Esophagus muscularis mucosa (tissue), 4 donors: Measurements from ENCODE around the gene KCNJ16. TPM values are rescaled to one million over a fixed set of nuclear protein-coding genes. Genes with fewer than 3 reads are reported as not detected.

Experiments used
- DNase-seq: peaks from one replicate; pipeline ENCODE4 v3.0.0-alpha.2; 2017; ENCODE audit errors: extremely low spot score
- H3K27ac ChIP-seq, 4 donors: fragments of 200-600 bp; sonication (generic); replicated peaks in 1 of 4; 1 replicate in 3 of 4; 2 replicates in 1 of 4; pipeline ENCODE4 v1.5.1; 2016 to 2019; ENCODE audit warnings: mild to moderate bottlenecking in 1 of 4
- H3K27me3 ChIP-seq, 4 donors: fragments of 200-600 bp; sonication (generic); one replicate each; pipeline versions ENCODE4 v1.5.1 to v1.6.0; 2016 to 2019
- H3K36me3 ChIP-seq, 4 donors: fragments of 200-600 bp; sonication (generic); one replicate each; pipeline ENCODE4 v1.5.1; 2016 to 2019
- H3K4me1 ChIP-seq, 4 donors: fragments of 200-600 bp; sonication (generic); one replicate each; pipeline ENCODE4 v1.5.1; 2016 to 2019
- H3K4me3 ChIP-seq, 4 donors: fragments of 200-600 bp; sonication (generic); 1 replicate in 2 of 4; 2 replicates in 2 of 4; pipeline ENCODE4 v1.5.1; 2016 to 2019; ENCODE audit warnings: mild to moderate bottlenecking in 4 of 4, moderate library complexity in 1 of 4
- H3K9me3 ChIP-seq, 4 donors: fragments of 200-600 bp; sonication (generic); 1 replicate in 3 of 4; 2 replicates in 1 of 4; pipeline ENCODE4 v1.5.1; 2016 to 2019
- EP300 ChIP-seq: sonication (generic); formaldehyde crosslinking; IDR thresholded peaks from one replicate; pipeline ENCODE4 v1.6.1; 2017; ENCODE audit warnings: antibody characterized with exemption
- POLR2A ChIP-seq: fragments of 450-650 bp; IDR thresholded peaks from one replicate; pipeline ENCODE4 v1.6.1; 2017; ENCODE audit warnings: antibody characterized with exemption, moderate library complexity, mild to moderate bottlenecking, low read depth
- POLR2AphosphoS5 ChIP-seq, 2 donors: sonication (generic); formaldehyde crosslinking; IDR thresholded peaks; one replicate each; pipeline ENCODE4 v1.6.1; 2017; ENCODE audit warnings: antibody characterized with exemption in 2 of 2
- WGBS: methylation state at CpG from one replicate; pipeline ENCODE4 v1.1.5; 2018; 5-methylcytosine and 5-hydroxymethylcytosine counted together
- intact Hi-C: fragments of 100-400 bp; cut with DNase I; formaldehyde crosslinking; loops from one replicate; pipeline ENCODE4 v1.15.1; 2023
- total RNA-seq, 4 donors: library from RNA; depleted of rRNA; stranded (reverse); fragments of >200 nt; gene quantifications; one replicate each; pipeline versions ENCODE4 v1.1.0 to v1.2.1, GENCODE V29; 2016
- TF ChIP-seq, protein P1 (sequence below), 3 experiments: fragments of 200-600 bp in 2 of 3; fragments of 450-650 bp in 1 of 3; sonication (generic) in 2 of 3; IDR thresholded peaks; one replicate each; pipeline ENCODE4 v1.5.1; 2017 to 2019; ENCODE audit warnings: antibody characterized with exemption in 3 of 3, mild to moderate bottlenecking in 2 of 3, moderate library complexity in 1 of 3

KCNJ16 gene
- total RNA-seq, 4 donors from 2014 or later: 0.78 to 0.86 (median 0.83) TPM; not detected in 1

DNA sequence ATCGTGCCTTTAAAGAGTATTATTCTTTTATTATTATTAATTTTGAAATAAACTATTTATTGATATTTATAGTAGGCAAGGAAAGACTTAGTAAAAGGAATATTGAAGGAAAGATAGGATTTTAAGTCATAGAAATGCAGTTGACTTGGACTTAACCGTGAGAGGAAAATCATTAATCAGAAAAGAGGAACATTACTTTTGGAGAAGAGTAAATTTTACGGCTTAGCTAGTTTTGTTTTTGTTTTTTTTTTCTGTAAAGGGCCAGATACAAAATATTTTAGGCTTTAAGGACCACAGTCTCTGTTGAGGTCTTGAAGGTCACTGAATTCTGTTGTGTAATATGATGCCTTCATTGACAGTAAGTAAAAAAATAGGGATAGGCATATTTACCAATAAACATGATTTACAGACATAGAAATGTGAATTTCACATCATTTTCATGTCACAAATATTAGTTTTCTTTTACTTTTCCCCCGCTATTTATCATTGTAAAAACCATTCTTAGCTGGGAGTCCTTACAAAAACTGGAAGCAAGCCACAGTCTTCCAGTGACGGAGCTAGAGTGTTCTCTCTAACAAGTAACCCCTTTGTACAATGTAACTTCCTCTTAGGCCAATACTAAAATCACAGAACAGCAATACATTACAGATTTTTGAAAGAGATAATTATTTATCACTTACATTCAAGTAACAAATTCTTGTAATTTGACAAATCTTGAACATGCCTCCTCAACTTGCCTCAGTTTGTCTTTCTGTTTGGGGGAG lies 2.3 kb upstream of the KCNJ16 start:
- Histone ChIP-seq H3K9me3 (no peaks in the 10 kb centered on the region), H3K27me3 (no peaks in the 10 kb centered on the region), H3K4me3 (no peak overlapping the region), H3K36me3 (no peaks in the 10 kb centered on the region), H3K27ac (no peak overlapping the region), H3K4me1 (peaks cover 0 to 5% (median 2%) of the 10 kb centered on the region in 4 donors)
- intact Hi-C loops: no loop called here
- WGBS: 77% methylated on average over 5 of the region's 5 CpGs
- TF ChIP-seq POLR2AphosphoS5 (IDR thresholded peaks at IDR 0.05) (no peak), EP300 (no peak), POLR2A (no peak)
- TF ChIP-seq, protein P1, sequence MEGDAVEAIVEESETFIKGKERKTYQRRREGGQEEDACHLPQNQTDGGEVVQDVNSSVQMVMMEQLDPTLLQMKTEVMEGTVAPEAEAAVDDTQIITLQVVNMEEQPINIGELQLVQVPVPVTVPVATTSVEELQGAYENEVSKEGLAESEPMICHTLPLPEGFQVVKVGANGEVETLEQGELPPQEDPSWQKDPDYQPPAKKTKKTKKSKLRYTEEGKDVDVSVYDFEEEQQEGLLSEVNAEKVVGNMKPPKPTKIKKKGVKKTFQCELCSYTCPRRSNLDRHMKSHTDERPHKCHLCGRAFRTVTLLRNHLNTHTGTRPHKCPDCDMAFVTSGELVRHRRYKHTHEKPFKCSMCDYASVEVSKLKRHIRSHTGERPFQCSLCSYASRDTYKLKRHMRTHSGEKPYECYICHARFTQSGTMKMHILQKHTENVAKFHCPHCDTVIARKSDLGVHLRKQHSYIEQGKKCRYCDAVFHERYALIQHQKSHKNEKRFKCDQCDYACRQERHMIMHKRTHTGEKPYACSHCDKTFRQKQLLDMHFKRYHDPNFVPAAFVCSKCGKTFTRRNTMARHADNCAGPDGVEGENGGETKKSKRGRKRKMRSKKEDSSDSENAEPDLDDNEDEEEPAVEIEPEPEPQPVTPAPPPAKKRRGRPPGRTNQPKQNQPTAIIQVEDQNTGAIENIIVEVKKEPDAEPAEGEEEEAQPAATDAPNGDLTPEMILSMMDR (IDR thresholded peaks at IDR 0.05): no peak
- DNase-seq: no peak

DNA sequence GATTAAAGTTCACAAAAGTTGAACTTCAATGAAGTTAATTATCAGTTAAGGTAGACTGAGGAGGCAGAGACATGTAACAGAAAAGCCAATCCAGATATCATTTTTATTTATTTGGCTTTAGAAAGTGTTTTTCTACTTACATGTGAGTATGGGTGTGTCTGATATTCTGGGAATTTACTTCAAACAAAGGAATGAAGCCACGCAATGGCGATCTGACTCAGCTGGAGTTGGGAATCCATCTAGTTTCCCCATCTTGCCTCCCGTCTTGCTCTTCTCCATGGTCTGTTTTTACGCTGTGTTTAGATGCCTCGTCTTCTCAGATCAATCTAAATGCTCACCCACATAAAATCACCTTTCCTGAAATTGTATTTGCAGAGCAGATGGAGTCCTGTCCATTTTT lies 1.7 kb upstream of the KCNJ16 start:
- no peaks in the 10 kb centered on the region for H3K9me3 ChIP-seq
- H3K36me3 ChIP-seq: no peaks in the 10 kb centered on the region
- WGBS: 94% methylated on average over 5 of the region's 5 CpGs
- peaks cover 0 to 5% (median 2%) of the 10 kb centered on the region in 4 donors for H3K4me1 ChIP-seq
- no peaks in the 10 kb centered on the region for H3K27me3 ChIP-seq
- DNase-seq: no peak
- no peak overlapping the region for H3K27ac ChIP-seq
- TF ChIP-seq EP300 (no peak), POLR2A (no peak), POLR2AphosphoS5 (IDR thresholded peaks at IDR 0.05) (no peak)
- TF ChIP-seq, protein P1 (IDR thresholded peaks at IDR 0.05): no peak
- H3K4me3 ChIP-seq: no peak overlapping the region
- intact Hi-C loops: no loop called here

DNA sequence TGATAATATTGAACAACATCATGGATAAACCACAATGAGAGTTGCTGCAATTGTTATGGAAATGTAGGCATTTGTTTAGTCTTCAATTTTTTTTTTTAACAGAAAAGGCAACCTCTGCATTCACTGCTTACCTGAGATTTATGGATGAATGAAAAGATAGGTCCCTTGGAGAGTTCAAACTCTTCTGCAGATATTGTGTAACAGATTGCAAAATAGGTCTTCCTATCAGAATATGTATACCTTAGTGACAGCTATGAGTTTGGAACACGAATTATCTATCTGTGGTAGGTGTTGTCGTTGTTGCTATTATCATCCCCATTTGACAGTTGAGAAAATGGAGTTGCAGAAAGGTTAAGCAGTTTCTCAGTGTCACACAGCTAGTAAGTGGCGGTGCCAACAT lies 1.2 kb upstream of the KCNJ16 start:
- no peak overlapping the region for H3K4me3 ChIP-seq
- peaks cover 0 to 5% (median 2%) of the 10 kb centered on the region in 4 donors for H3K4me1 ChIP-seq
- H3K27me3 ChIP-seq: no peaks in the 10 kb centered on the region
- no peak for TF ChIP-seq EP300
- no peaks in the 10 kb centered on the region for H3K36me3 ChIP-seq
- intact Hi-C loops: no loop called here
- 57% methylated on average over 3 of the region's 3 CpGs for WGBS
- no peak overlapping the region for H3K27ac ChIP-seq
- no peaks in the 10 kb centered on the region for H3K9me3 ChIP-seq
- no peak for DNase-seq

DNA sequence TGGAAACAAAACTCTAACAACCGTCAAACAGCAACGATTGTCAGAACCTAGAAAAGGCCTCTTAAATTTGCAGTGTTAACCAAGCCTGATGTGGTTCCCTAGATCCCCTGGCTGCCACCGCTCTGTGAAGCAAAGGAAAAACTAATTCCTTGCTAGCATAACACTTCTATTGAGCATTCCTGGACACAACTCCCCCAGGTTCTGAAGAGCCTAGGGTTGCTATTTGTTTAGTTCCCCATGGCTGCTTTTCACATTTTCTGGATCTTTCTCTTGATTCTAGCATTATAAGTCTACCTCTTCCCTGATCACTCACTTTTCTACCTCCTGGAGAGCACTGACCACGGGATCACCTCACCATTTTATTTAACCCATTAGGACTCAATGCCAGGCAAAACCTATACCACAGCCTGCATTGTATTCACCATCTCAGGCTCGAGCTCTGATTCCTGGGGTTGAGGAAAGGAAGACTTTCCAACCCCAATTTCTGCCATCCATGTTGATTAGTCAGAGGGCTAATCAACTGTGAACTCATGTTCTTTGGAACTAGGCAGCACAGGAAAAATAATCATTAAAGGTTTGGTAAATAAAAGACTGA lies 692 bp upstream of the KCNJ16 start:
- no peak overlapping the region for H3K27ac ChIP-seq
- H3K4me1 ChIP-seq: peaks cover 0 to 5% (median 2%) of the 10 kb centered on the region in 4 donors
- intact Hi-C loops: no loop called here
- no peaks in the 10 kb centered on the region for H3K9me3 ChIP-seq
- TF ChIP-seq, protein P1 (IDR thresholded peaks at IDR 0.05): no peak
- no peak for TF ChIP-seq EP300
- TF ChIP-seq POLR2AphosphoS5 (IDR thresholded peaks at IDR 0.05): no peak
- no peak for TF ChIP-seq POLR2A
- no peaks in the 10 kb centered on the region for H3K27me3 ChIP-seq
- WGBS: 61% methylated on average over 5 of the region's 5 CpGs
- no peak for DNase-seq
- H3K36me3 ChIP-seq: no peaks in the 10 kb centered on the region
- H3K4me3 ChIP-seq: no peak overlapping the region

DNA sequence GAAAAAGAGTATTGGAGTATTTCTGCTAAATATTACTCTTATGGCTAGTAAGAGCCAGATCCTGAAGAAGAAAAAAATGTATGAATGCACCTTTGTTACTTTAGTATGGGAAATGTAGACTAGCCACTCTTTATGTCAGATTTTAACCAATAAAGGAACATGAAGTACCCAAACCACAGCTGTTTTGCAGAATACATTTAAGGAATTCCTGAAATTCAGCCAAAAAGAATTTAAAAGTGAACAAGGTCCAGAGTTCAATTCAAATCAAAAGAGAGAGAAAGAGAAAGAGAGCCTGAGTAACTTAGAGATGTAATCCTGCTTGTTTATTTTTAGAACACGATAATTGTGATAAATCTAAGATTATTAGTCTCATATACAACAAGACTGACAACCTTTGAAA lies 1.2 kb downstream of the KCNJ16 start:
- Histone ChIP-seq H3K36me3 (no peaks in the 10 kb centered on the region), H3K27ac (no peak overlapping the region), H3K4me1 (peaks cover 0 to 19% (median 13%) of the 10 kb centered on the region in 4 donors), H3K9me3 (no peaks in the 10 kb centered on the region), H3K27me3 (no peaks in the 10 kb centered on the region), H3K4me3 (no peak overlapping the region)
- TF ChIP-seq, protein P1 (IDR thresholded peaks at IDR 0.05): no peak
- no peak for TF ChIP-seq POLR2AphosphoS5 (IDR thresholded peaks at IDR 0.05)
- no peak for TF ChIP-seq POLR2A
- no peak for TF ChIP-seq EP300
- no peak for DNase-seq
- intact Hi-C loops: no loop called here
- 67% methylated on average over 1 of the region's 1 CpG for WGBS
